HG02759 (cell line): ENCODE measurements around the gene RAB42.

ENCODE experiments used
- ATAC-seq: cut with Tn5 transposase; IDR thresholded peaks from one replicate; pipeline ENCODE4 v1.9.1; 2021; ENCODE audit warnings: mild to moderate bottlenecking, moderate library complexity; ENCODE audit not compliant: unreplicated experiment

Gene RAB42

GRCh38 chr1:28644494-28644893 lies 52.4 kb downstream of the RAB42 start:
- ATAC-seq = no peak
